Aorta (tissue), 5 donors: Measurements from ENCODE around the gene RAB40B. TPM values are rescaled to one million over a fixed set of nuclear protein-coding genes. Genes with fewer than 3 reads are reported as not detected.

ENCODE experiments used
- ATAC-seq: fragments of 200-7000 bp; cut with Tn5 transposase; one replicate; pipeline ENCODE4 v1.9.1; 2022; ENCODE audit warnings: moderate library complexity; ENCODE audit not compliant: low FRiP score
- DNase-seq, 2 donors: peaks; one replicate each; pipeline ENCODE4 v3.0.0-alpha.2; 2020
- H3K27ac ChIP-seq, 2 donors: one replicate each; pipeline ENCODE4 v1.5.1; 2013; ENCODE audit warnings: low read length in 2 of 2, mild to moderate bottlenecking in 2 of 2, moderate library complexity in 2 of 2, control low read depth in 1 of 2, inconsistent platforms in 1 of 2, low read depth in 1 of 2
- H3K27me3 ChIP-seq, 2 donors: one replicate each; pipeline ENCODE4 v1.6.1; 2013; ENCODE audit warnings: control low read depth in 1 of 2, low read length in 1 of 2, mild to moderate bottlenecking in 1 of 2, moderate library complexity in 1 of 2; ENCODE audit not compliant: insufficient read depth in 2 of 2, control insufficient read depth in 1 of 2
- H3K36me3 ChIP-seq, 2 donors: one replicate each; pipeline ENCODE4 v1.6.1; 2013; ENCODE audit warnings: control low read depth in 1 of 2, low read length in 1 of 2, mild to moderate bottlenecking in 1 of 2; ENCODE audit not compliant: insufficient read depth in 2 of 2, control insufficient read depth in 1 of 2
- H3K4me1 ChIP-seq, 2 donors: one replicate each; pipeline ENCODE4 v1.6.1; 2013; ENCODE audit warnings: low read length in 2 of 2, control low read depth in 1 of 2, mild to moderate bottlenecking in 1 of 2, moderate library complexity in 1 of 2; ENCODE audit not compliant: insufficient read depth in 2 of 2, control insufficient read depth in 1 of 2
- H3K4me3 ChIP-seq, 2 donors: one replicate each; pipeline ENCODE4 v1.5.1; 2013; ENCODE audit warnings: low read length in 2 of 2, control low read depth in 1 of 2, mild to moderate bottlenecking in 1 of 2
- H3K9me3 ChIP-seq: one replicate; pipeline ENCODE4 v1.6.1; 2013; ENCODE audit warnings: mild to moderate bottlenecking, low read length; ENCODE audit not compliant: control insufficient read depth
- WGBS, 2 donors: extraction: QIAGEN DNeasy Blood & Tissue Kit; methylation state at CpG; one replicate each; pipeline ENCODE4 v1.1.7; 2013; 5-methylcytosine and 5-hydroxymethylcytosine counted together
- intact Hi-C, 2 donors: fragments of 100-400 bp; cut with DNase I; formaldehyde crosslinking; loops; one replicate each; pipeline versions ENCODE4 v1.14.2 to v1.15.0; 2022
- polyA plus RNA-seq, 2 donors: library from polyadenylated mRNA; stranded (reverse); fragments of 200-250 nt; gene quantifications; one replicate each; pipeline ENCODE4 v1.2.3, GENCODE V29; 2013
- total RNA-seq, 2 donors: library from RNA; stranded (reverse); fragmentation: NEBNext Ultra II Directional; extraction: Animal tissue kit (Norgen Biotek cat#: 25700); gene quantifications; one replicate each; pipeline ENCODE4 v1.2.1, GENCODE V29; 2021
- donor health status: healthy with polysubstance abuse.
- donor health status: Bipolar disorder and iron deficiency.
- donor health status: DM: no; HTN: no; CAD: no.
- donor health status: DM: no; HTN: no; CAD: no.
- donor health status: DM: yes; HTN: yes; CAD: no.

Gene RAB40B
- total and polyA plus RNA-seq, 4 donors, result 4.5 to 19.5 (median 11.2) TPM

DNA sequence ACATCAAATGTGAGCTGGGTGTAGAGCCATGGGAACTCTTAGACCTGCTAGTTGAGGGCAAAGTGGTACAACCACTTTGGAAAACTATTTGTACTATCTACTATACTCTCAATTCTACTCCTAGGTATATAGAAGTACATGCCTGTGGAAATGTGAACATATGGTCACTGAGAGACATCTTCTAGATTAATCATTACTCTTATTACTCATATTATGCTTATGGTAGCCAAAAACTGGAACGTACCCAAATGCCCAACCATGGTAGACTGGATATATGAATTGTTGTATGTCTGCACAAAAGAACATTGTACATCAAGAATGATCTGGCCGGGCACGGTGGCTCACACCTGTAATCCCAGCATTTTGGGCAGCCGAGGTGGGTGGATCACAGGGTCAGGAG lies 53.0 kb downstream of the RAB40B start:
- H3K9me3 ChIP-seq, result no peaks in the 10 kb centered on the region
- intact Hi-C loops, result loop anchor here in 1 of 2 donors (5.0 kb wide), 1 partner anchor 53 kb away; no protein-coding TSS in a partner anchor
- peaks cover 0 to 3% of the 10 kb centered on the region in 2 donors for H3K36me3 ChIP-seq
- no peak overlapping the region for H3K4me3 ChIP-seq
- WGBS, 2 donors, result 96 to 97% methylated on average over 4 of the region's 4 CpGs
- no peaks in the 10 kb centered on the region for H3K4me1 ChIP-seq
- H3K27ac ChIP-seq, result no peak overlapping the region
- peak in 1 of 2 donors; percentile 30 for DNase-seq
- no peaks in the 10 kb centered on the region for H3K27me3 ChIP-seq
- no peak for ATAC-seq

- Histone ChIP-seq H3K27me3 (no peaks in the 10 kb centered on the region), H3K36me3 (peaks cover 0 to 3% of the 10 kb centered on the region in 2 donors), H3K27ac (no peak overlapping the region), H3K9me3 (no peaks in the 10 kb centered on the region), H3K4me1 (no peaks in the 10 kb centered on the region), H3K4me3 (no peak overlapping the region)
- ATAC-seq (no peak), DNase-seq (peak in 1 of 2 donors; percentile 35)
- intact Hi-C loops, result no loop called here
- 83 to 85% methylated on average over 5 of the region's 5 CpGs for WGBS, 2 donors
Observed at GRCh38 chr17:82644148-82644547, 54.4 kb downstream of the RAB40B start.

GRCh38 chr17:82642022-82642421 lies 56.5 kb downstream of the RAB40B start:
- Histone ChIP-seq H3K36me3 (peaks cover 0 to 3% of the 10 kb centered on the region in 2 donors), H3K9me3 (no peaks in the 10 kb centered on the region), H3K27me3 (no peaks in the 10 kb centered on the region), H3K4me3 (no peak overlapping the region), H3K27ac (no peak overlapping the region), H3K4me1 (no peaks in the 10 kb centered on the region)
- intact Hi-C loops, result no loop called here
- ATAC-seq, result no peak
- WGBS, 2 donors, result 88 to 90% methylated on average over 14 of the region's 14 CpGs
- DNase-seq, result peak in 1 of 2 donors; percentile 14

DNA sequence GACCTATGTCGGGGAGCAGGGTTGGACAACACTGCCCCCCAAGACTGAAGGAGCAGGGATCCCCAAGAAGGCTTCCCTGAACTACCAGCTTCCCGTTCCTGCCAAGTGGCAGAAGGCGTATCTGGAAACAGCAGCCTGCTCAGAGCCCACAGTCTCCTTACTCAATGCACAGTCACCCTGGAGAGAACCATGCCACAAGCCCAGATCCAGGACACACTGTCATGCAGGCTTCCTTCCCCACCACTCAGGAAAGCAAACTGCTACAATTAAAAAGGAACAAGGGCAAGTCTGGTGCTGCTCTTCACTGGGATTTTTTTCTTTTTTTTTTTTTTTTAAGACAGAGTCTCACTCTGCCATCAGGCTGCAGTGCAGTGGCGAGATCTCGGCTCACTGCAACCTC lies 58.5 kb downstream of the RAB40B start:
- DNase-seq (peak in 1 of 2 donors; percentile 15), ATAC-seq (no peak)
- Histone ChIP-seq H3K36me3 (peaks cover 0 to 3% of the 10 kb centered on the region in 2 donors), H3K9me3 (no peaks in the 10 kb centered on the region), H3K27me3 (no peaks in the 10 kb centered on the region), H3K4me1 (no peaks in the 10 kb centered on the region), H3K27ac (no peak overlapping the region), H3K4me3 (no peak overlapping the region)
- WGBS, 2 donors, result 92 to 95% methylated on average over 5 of the region's 5 CpGs
- intact Hi-C loops, result no loop called here

DNA sequence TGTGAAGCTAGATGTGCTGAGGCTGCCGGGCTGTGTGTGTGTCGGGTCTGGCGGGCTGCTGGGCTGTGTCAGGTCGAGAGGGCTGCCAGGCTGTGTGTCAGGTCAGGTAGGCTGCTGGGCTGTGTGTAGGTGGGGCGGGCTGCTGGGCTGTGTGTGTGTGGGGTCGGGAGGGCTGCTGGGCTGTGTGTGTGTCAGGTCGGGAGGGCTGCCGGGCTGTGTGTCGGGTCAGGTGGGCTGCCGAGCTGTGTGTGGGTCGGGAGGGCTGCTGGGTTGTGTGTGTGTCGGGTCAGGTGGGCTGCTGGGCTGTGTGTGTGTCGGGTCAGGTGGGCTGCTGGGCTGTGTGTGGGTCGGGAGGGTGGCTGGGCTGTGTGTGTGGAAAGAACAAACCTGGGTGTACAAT lies 58.9 kb downstream of the RAB40B start:
- DNase-seq (peak in 1 of 2 donors; percentile 30), ATAC-seq (no peak)
- no peaks in the 10 kb centered on the region for H3K9me3 ChIP-seq
- H3K27ac ChIP-seq, result no peak overlapping the region
- no peaks in the 10 kb centered on the region for H3K4me1 ChIP-seq
- 88 to 92% methylated on average over 14 of the region's 14 CpGs for WGBS, 2 donors
- intact Hi-C loops, result no loop called here
- no peaks in the 10 kb centered on the region for H3K27me3 ChIP-seq
- H3K4me3 ChIP-seq, result no peak overlapping the region
- peaks cover 0 to 3% of the 10 kb centered on the region in 2 donors for H3K36me3 ChIP-seq

- DNase-seq (peak in 1 of 2 donors; percentile 9), ATAC-seq (no peak)
- Histone ChIP-seq H3K36me3 (peaks cover 0 to 3% of the 10 kb centered on the region in 2 donors), H3K4me3 (no peak overlapping the region), H3K9me3 (no peaks in the 10 kb centered on the region), H3K27me3 (no peaks in the 10 kb centered on the region), H3K4me1 (no peaks in the 10 kb centered on the region), H3K27ac (no peak overlapping the region)
- intact Hi-C loops, result no loop called here
- 64 to 73% methylated on average over 4 of the region's 5 CpGs for WGBS, 2 donors
Observed at GRCh38 chr17:82638183-82638773, 60.2 kb downstream of the RAB40B start.

GRCh38 chr17:82636626-82637598 lies 61.6 kb downstream of the RAB40B start:
- DNase-seq (peak in 1 of 2 donors; percentile 12), ATAC-seq (no peak)
- intact Hi-C loops, result no loop called here
- H3K9me3 ChIP-seq, result no peaks in the 10 kb centered on the region
- H3K4me3 ChIP-seq, result no peak overlapping the region
- H3K27ac ChIP-seq, result no peak overlapping the region
- 82 to 85% methylated on average over 16 of the region's 16 CpGs for WGBS, 2 donors
- peaks cover 0 to 3% of the 10 kb centered on the region in 2 donors for H3K36me3 ChIP-seq
- no peaks in the 10 kb centered on the region for H3K27me3 ChIP-seq
- H3K4me1 ChIP-seq, result no peaks in the 10 kb centered on the region

DNA sequence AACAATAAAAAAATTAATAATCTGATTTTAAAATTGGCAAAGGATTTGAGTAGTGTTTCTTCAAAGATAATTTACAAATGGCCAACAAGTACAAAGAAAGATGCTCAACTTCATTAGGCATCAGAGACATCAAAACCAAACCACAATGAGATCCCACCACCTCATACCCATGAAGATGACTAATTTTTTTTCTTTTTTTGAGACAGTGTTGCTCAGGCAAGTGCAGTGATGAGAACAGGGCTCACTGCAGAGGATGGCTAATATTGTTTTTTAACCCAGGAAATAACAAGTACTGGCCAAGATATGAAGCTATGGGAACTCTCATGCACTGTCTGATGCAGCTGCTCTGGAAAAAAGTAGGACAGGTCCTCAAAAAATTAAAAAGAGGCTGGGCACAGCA lies 65.2 kb downstream of the RAB40B start:
- intact Hi-C loops, result no loop called here
- H3K27ac ChIP-seq, result no peak overlapping the region
- H3K9me3 ChIP-seq, result no peaks in the 10 kb centered on the region
- H3K4me1 ChIP-seq, result no peaks in the 10 kb centered on the region
- H3K27me3 ChIP-seq, result no peaks in the 10 kb centered on the region
- ATAC-seq (no peak), DNase-seq (no peak)
- no peak overlapping the region for H3K4me3 ChIP-seq
- H3K36me3 ChIP-seq, result peaks cover 0 to 3% of the 10 kb centered on the region in 2 donors
